Measurements from ENCODE around the gene HAVCR2.

DNA sequence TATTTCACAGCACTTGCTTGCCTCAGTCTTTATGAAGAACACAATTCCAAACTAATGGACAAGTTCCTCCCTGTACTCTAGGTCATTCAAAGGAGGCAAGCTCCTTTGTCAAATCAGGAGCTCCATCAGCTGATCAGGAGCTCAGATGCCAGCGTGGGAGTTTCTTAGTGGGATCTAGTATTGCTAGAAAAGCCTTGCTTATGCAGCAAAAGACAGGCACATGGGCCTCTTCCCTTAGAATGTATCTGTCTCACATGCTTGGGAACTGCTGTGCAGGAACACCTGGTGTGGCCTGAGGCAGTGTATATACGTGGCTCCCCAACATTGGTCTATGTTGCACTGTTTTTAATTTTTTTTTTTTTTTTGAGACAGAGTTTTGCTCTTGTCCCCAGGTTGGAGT, 28.6 kb downstream of the HAVCR2 start:
- no peak for TF ChIP-seq POLR2A (IDR thresholded peaks at IDR 0.05)
- TF ChIP-seq, protein P1, sequence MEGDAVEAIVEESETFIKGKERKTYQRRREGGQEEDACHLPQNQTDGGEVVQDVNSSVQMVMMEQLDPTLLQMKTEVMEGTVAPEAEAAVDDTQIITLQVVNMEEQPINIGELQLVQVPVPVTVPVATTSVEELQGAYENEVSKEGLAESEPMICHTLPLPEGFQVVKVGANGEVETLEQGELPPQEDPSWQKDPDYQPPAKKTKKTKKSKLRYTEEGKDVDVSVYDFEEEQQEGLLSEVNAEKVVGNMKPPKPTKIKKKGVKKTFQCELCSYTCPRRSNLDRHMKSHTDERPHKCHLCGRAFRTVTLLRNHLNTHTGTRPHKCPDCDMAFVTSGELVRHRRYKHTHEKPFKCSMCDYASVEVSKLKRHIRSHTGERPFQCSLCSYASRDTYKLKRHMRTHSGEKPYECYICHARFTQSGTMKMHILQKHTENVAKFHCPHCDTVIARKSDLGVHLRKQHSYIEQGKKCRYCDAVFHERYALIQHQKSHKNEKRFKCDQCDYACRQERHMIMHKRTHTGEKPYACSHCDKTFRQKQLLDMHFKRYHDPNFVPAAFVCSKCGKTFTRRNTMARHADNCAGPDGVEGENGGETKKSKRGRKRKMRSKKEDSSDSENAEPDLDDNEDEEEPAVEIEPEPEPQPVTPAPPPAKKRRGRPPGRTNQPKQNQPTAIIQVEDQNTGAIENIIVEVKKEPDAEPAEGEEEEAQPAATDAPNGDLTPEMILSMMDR (IDR thresholded peaks at IDR 0.05 in 8 of 11, conservative IDR thresholded peaks at IDR 0.05 in 3 of 11): no peak
- no peak for TF ChIP-seq POLR2AphosphoS5 (IDR thresholded peaks at IDR 0.05)
